Measurements from ENCODE around the gene SLC2A10.

DNA sequence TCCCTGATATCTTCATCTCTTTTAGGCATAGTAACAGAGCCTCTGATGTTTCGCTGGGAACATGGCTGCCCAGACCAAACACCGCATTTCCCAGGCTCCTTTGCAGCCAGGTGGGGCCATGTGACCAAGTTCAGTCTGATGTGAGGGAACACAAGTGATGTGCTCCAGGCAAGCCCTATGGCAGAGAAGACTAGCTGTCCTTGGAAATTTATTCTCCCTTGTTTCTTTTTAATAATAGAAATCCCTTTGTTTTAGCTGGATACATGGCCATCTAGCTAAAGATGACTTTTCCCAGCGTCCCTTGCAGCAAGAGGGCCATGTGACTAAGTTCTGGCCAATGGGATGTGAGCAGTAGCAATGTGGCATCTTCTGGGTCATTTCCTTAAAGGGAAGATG, 30.8 kb downstream of the SLC2A10 start:
- TF ChIP-seq, protein P1, sequence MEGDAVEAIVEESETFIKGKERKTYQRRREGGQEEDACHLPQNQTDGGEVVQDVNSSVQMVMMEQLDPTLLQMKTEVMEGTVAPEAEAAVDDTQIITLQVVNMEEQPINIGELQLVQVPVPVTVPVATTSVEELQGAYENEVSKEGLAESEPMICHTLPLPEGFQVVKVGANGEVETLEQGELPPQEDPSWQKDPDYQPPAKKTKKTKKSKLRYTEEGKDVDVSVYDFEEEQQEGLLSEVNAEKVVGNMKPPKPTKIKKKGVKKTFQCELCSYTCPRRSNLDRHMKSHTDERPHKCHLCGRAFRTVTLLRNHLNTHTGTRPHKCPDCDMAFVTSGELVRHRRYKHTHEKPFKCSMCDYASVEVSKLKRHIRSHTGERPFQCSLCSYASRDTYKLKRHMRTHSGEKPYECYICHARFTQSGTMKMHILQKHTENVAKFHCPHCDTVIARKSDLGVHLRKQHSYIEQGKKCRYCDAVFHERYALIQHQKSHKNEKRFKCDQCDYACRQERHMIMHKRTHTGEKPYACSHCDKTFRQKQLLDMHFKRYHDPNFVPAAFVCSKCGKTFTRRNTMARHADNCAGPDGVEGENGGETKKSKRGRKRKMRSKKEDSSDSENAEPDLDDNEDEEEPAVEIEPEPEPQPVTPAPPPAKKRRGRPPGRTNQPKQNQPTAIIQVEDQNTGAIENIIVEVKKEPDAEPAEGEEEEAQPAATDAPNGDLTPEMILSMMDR (optimal IDR thresholded peaks at IDR 0.05 in 1 of 3, IDR thresholded peaks at IDR 0.05 in 1 of 3, conservative IDR thresholded peaks at IDR 0.05 in 1 of 3; ENCODE audit: extremely low read depth in 1 of 3, insufficient read depth in 2 of 3, low read length in 3 of 3): no peak
- TF ChIP-seq EZH2 (IDR thresholded peaks at IDR 0.05; ENCODE audit: low read length): no peak

Data from keratinocyte (primary cell).